GM21576 (cell line): ENCODE results near the gene RBM10.

Experiments used
- ATAC-seq: cut with Tn5 transposase; IDR thresholded peaks from one replicate; pipeline ENCODE4 v1.9.1; 2021; ENCODE audit warnings: mild to moderate bottlenecking, moderate library complexity; ENCODE audit not compliant: unreplicated experiment

RBM10 gene

DNA sequence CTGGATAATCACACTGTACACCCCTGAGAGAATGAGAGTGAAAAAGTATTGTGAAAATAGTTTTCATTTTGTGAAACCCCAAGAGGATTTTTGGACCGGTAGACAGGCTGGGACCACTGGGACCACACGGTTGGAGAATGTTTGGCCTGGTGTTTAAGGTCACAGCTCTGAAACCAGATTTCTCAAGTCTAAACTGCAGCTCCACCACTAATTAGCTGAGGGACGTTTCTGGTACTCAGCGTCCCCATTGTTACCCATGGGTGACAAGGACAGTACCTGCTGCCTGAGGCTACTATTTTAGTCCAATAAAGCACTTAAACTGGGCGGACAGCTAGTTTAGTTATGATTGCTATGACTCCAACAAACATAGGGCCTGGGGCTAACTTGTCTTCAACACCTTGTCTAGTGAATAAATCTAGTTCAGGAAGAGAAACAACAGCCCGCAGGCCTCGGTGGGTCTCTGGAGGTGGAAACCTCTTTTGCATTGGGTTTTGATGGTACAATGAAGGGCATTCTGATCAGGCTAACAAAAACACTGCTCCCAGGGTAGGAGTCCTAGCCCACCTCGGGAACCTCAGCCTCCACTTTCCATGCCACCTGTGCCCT is 87.3 kb downstream of the RBM10 start:
- ATAC-seq: no peak

- peak; percentile 4 for ATAC-seq
These were observed 87.8 kb downstream of the RBM10 start, which contains the start of gene USP11 for GRCh38 chrX:47232803-47233332. Gene USP11, plus strand, starts transcription at chrX:47233009. Its CDS starts 35 bp downstream, at chrX:47233044.

- peak; percentile 87 for ATAC-seq
These were observed 88.5 kb downstream of the RBM10 start for GRCh38 chrX:47233333-47234113.

GRCh38 chrX:47234583-47234982 is 89.6 kb downstream of the RBM10 start:
- no peak for ATAC-seq

GRCh38 chrX:47235691-47236103 is 90.7 kb downstream of the RBM10 start:
- ATAC-seq: no peak
